SU-DHL-6 (cell line): ENCODE data around the gene SLC40A1.

Experiments
- H2AFZ ChIP-seq: fragments of 200-600 bp; sonication (generic); 2 replicates; pipeline ENCODE4 v1.6.1; 2014; ENCODE audit warnings: low read depth, mild to moderate bottlenecking, moderate library complexity, mixed read lengths, antibody characterized with exemption, low read length; ENCODE audit not compliant: severe bottlenecking
- H3F3A ChIP-seq: fragments of 200-600 bp; shearing (Covaris generic); 2 replicates; pipeline ENCODE4 v1.6.0; 2016; ENCODE audit warnings: antibody characterized with exemption, mild to moderate bottlenecking; ENCODE audit not compliant: insufficient read depth
- H3K27ac ChIP-seq: fragments of 200-600 bp; sonication (generic); 2 replicates; pipeline ENCODE4 v1.5.1; 2016; ENCODE audit warnings: low read depth, mild to moderate bottlenecking, low read length, moderate library complexity, mixed read lengths
- H3K27me3 ChIP-seq: fragments of 200-600 bp; sonication (generic), shearing (Covaris generic); 2 replicates; pipeline ENCODE4 v1.6.0; 2014; ENCODE audit warnings: mild to moderate bottlenecking, low read length
- H3K36me3 ChIP-seq: fragments of 200-600 bp; sonication (generic); 2 replicates; pipeline ENCODE4 v1.6.1; 2014; ENCODE audit warnings: mild to moderate bottlenecking, low read length, mixed read lengths
- H3K4me2 ChIP-seq: fragments of 300-600, 200-600 bp; shearing (Covaris generic), sonication (generic); 2 replicates; pipeline ENCODE4 v1.6.0; 2014; ENCODE audit warnings: low read length, low read depth, mild to moderate bottlenecking; ENCODE audit not compliant: poor library complexity, severe bottlenecking
- H3K4me3 ChIP-seq: fragments of 200-600 bp; sonication (generic); 2 replicates; pipeline ENCODE4 v1.5.1; 2014; ENCODE audit warnings: antibody characterized with exemption, low read length, mild to moderate bottlenecking, mixed read lengths; ENCODE audit not compliant: insufficient read depth, poor library complexity, severe bottlenecking
- H3K79me2 ChIP-seq: fragments of 200-600 bp; sonication (generic); 2 replicates; pipeline ENCODE4 v1.6.1; 2014; ENCODE audit warnings: mild to moderate bottlenecking, low read length, moderate library complexity; ENCODE audit not compliant: insufficient read depth
- H3K9ac ChIP-seq: fragments of 200-600 bp; sonication (generic); 2 replicates; pipeline ENCODE4 v1.7.0; 2014; ENCODE audit warnings: mild to moderate bottlenecking, low read length
- H3K9me2 ChIP-seq: fragments of 200-600 bp; sonication (generic); replicated peaks from 2 replicates; pipeline ENCODE4 v1.6.1; 2014; ENCODE audit warnings: low read length; ENCODE audit not compliant: insufficient read depth
- H3K9me3 ChIP-seq: fragments of 200-600 bp; sonication (generic); 2 replicates; pipeline ENCODE4 v1.6.1; 2014; ENCODE audit warnings: low read length, mixed read lengths; ENCODE audit not compliant: insufficient read depth
- H4K20me1 ChIP-seq: fragments of 200-600 bp; sonication (generic); 2 replicates; pipeline ENCODE4 v1.6.1; 2014; ENCODE audit warnings: low read depth, mild to moderate bottlenecking, antibody characterized with exemption, low read length, moderate library complexity, mixed read lengths
- EZH2phosphoT487 ChIP-seq: fragments of 200-600 bp; sonication (generic), shearing (Covaris generic); conservative IDR thresholded peaks from 2 replicates; pipeline ENCODE4 v1.6.1; 2018; ENCODE audit warnings: mild to moderate bottlenecking, antibody characterized with exemption, low read length, moderate library complexity, mixed read lengths
- TF ChIP-seq, protein P1 (sequence below): fragments of 200-600 bp; sonication (generic); IDR thresholded peaks from one replicate; pipeline ENCODE4 v1.5.1; 2017; ENCODE audit warnings: antibody characterized with exemption, mild to moderate bottlenecking, low read length, moderate library complexity; ENCODE audit not compliant: insufficient read depth, poor library complexity, severe bottlenecking

The SLC40A1 gene

DNA sequence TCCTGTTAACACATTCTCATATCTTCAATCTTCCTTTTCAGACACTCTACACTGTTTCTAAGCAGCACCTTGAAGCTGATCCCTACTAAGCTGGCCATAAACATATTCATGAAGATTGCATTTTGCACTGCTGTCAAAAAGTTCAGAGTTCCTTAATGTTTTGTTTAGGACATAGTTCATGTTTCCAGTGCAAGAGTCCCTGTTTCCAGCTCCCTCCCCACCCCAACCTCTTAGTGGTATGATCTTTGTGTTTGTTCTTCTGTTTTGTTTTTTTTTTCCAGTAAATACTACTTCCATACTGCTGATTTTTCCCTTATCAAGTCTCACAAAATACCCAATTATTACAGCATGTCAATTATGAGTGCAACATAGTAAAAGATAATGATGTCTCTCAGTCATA is 4.1 kb upstream of the SLC40A1 start:
- Histone ChIP-seq H3K36me3 (no peaks in the 10 kb centered on the region), H3K4me2 (no peak overlapping the region), H3K79me2 (no peaks in the 10 kb centered on the region), H4K20me1 (no peaks in the 10 kb centered on the region), H2AFZ (no peak overlapping the region), H3K27me3 (no peaks in the 10 kb centered on the region), H3K27ac (no peak overlapping the region), H3F3A (no peaks in the 10 kb centered on the region), H3K4me3 (no peak overlapping the region), H3K9me2 (no peaks in the 10 kb centered on the region), H3K9me3 (no peaks in the 10 kb centered on the region), H3K9ac (no peak overlapping the region)
- TF ChIP-seq, protein P1, sequence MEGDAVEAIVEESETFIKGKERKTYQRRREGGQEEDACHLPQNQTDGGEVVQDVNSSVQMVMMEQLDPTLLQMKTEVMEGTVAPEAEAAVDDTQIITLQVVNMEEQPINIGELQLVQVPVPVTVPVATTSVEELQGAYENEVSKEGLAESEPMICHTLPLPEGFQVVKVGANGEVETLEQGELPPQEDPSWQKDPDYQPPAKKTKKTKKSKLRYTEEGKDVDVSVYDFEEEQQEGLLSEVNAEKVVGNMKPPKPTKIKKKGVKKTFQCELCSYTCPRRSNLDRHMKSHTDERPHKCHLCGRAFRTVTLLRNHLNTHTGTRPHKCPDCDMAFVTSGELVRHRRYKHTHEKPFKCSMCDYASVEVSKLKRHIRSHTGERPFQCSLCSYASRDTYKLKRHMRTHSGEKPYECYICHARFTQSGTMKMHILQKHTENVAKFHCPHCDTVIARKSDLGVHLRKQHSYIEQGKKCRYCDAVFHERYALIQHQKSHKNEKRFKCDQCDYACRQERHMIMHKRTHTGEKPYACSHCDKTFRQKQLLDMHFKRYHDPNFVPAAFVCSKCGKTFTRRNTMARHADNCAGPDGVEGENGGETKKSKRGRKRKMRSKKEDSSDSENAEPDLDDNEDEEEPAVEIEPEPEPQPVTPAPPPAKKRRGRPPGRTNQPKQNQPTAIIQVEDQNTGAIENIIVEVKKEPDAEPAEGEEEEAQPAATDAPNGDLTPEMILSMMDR: no peak
- no peak for TF ChIP-seq EZH2phosphoT487

DNA sequence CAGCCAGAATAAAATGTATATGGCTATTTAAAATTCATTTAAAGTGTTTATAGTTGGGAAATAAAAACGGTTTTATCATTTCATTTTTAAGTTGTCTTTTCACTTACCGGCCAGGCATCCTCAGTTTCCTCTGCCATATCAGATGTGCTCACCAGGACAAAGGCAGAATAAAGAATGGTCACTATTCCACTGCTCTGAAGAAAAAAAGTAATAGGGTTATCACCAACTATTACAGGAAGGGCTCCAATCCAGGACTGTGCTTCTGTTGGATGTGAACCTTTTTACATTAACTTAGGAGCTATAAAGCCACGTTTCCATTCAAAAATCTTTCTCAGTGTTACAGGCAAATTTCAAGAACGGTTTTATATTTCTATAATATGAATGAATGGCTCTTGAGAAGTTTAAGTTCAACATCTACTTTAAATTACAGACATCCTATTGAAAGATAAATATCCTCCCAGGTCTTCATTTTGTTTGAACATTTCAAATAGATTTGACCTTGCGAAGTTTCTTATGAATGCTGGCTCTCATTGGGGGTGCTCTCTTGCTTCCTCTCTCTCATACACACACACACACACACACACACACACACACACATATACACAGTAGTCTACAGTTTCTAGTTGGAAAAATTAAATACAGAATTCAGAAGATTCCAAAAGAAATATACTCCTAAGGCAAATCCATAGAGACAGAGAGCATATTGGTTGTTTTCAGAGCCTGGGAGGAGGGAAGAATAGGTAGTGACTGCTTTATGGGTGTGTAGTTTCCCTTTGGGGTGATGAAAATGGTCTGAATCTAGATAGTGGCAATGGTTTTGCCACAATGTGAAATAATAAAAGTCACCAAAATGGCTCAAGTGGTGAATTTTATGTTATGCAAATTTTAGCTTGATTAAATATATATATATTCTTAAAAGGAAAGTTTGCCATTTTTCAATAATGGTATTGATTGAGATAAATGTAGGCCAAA is 2.9 kb upstream of the SLC40A1 start:
- Histone ChIP-seq H4K20me1 (no peaks in the 10 kb centered on the region), H3K9ac (no peak overlapping the region), H3F3A (no peaks in the 10 kb centered on the region), H3K79me2 (no peaks in the 10 kb centered on the region), H2AFZ (no peak overlapping the region), H3K27me3 (0 out of 2 replicates have a peak, but pooled peaks cover 2% of the 10 kb centered on the region), H3K9me3 (no peaks in the 10 kb centered on the region), H3K9me2 (no peaks in the 10 kb centered on the region), H3K36me3 (no peaks in the 10 kb centered on the region), H3K27ac (no peak overlapping the region), H3K4me3 (no peak overlapping the region), H3K4me2 (no peak overlapping the region)
- TF ChIP-seq, protein P1: no peak
- no peak for TF ChIP-seq EZH2phosphoT487

DNA sequence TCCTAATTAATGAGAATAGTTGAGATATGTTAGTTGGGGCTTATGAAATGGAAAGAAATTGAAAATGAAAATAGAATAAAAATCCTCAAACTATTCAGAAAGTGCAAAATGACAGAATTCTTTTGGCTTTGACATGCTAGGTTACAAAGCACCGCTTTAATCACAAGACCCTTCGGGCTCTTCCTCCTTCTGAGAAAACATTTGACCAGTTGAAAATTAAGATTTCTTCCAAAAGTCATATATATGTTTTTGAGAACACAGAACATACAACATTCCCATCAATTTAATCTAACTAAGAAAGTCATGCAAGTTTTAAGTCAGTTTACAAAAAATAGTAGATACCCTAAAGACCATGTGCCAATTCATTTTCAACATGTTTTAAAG is 2.2 kb upstream of the SLC40A1 start:
- Histone ChIP-seq H3K9me2 (no peaks in the 10 kb centered on the region), H3K36me3 (no peaks in the 10 kb centered on the region), H3K4me3 (no peak overlapping the region), H3K4me2 (no peak overlapping the region), H2AFZ (no peak overlapping the region), H3K9ac (no peak overlapping the region), H3K27ac (no peak overlapping the region), H3K9me3 (no peaks in the 10 kb centered on the region), H4K20me1 (no peaks in the 10 kb centered on the region), H3F3A (no peaks in the 10 kb centered on the region), H3K79me2 (no peaks in the 10 kb centered on the region), H3K27me3 (0 out of 2 replicates have a peak, but pooled peaks cover 2% of the 10 kb centered on the region)
- no peak for TF ChIP-seq EZH2phosphoT487
- TF ChIP-seq, protein P1: no peak
